Panc1 (cell line): Measurements from ENCODE around the gene CREB3L2. TPM values are rescaled to one million over a fixed set of nuclear protein-coding genes. Genes with fewer than 3 reads are reported as not detected.

Experiments
- ATAC-seq: fragments of 200-7000 bp; cut with Tn5 transposase; 2 replicates; pipeline ENCODE4 v1.9.1; 2020; ENCODE audit warnings: mild to moderate bottlenecking, moderate library complexity
- BruUV-seq: library from RNA; stranded (reverse); fragments of 400-500 nt; replicated peaks from 2 replicates; lab custom pipeline; 2021; lab: Mats Ljungman, UMichigan
- CTCF ChIA-PET: fragments of 300-600 bp; sonication (Branson Sonifier 250); formaldehyde crosslinking; loops from one replicate; lab custom pipeline; 2022; ENCODE audit warnings: antibody characterized with exemption; lab: Charles Lee
- POLR2A ChIA-PET: fragments of 300-600 bp; sonication (Branson Sonifier 250); formaldehyde crosslinking; loops from one replicate; lab custom pipeline; 2022; ENCODE audit warnings: antibody characterized with exemption; lab: Charles Lee
- DNase-seq: peaks from one replicate; pipeline ENCODE4 v3.0.0-alpha.2; 2010; ENCODE audit warnings: low read depth, low spot score
- H3K27ac ChIP-seq: 2 replicates; pipeline ENCODE4 v1.5.1; 2011; ENCODE audit warnings: mild to moderate bottlenecking, low read length, inconsistent platforms
- H3K27me3 ChIP-seq: fragments of 200-500 bp; sonication (Bioruptor generic); 2 replicates; pipeline ENCODE4 v1.6.0; 2014; ENCODE audit warnings: low read length, inconsistent platforms; ENCODE audit not compliant: control insufficient read depth, insufficient read depth
- H3K36me3 ChIP-seq: fragments of 200-500 bp; sonication (Bioruptor generic); 2 replicates; pipeline ENCODE4 v1.5.1; 2014; ENCODE audit warnings: inconsistent platforms, mild to moderate bottlenecking, low read length, moderate library complexity; ENCODE audit not compliant: control insufficient read depth, insufficient read depth
- H3K4me1 ChIP-seq: 2 replicates; pipeline ENCODE4 v1.5.1; 2011; ENCODE audit warnings: inconsistent platforms, mild to moderate bottlenecking, low read length, moderate library complexity; ENCODE audit not compliant: control insufficient read depth, insufficient read depth
- H3K4me3 ChIP-seq, 2 experiments: 2 replicates each; pipeline ENCODE4 v1.5.1; 2011 to 2012; ENCODE audit warnings: low read depth in 2 of 2, low read length in 2 of 2, mild to moderate bottlenecking in 2 of 2, inconsistent platforms in 1 of 2, moderate library complexity in 1 of 2
- H3K9me3 ChIP-seq: fragments of 200-500 bp; sonication (Bioruptor generic); 2 replicates; pipeline ENCODE4 v1.5.1; 2014; ENCODE audit warnings: low read depth, mild to moderate bottlenecking, inconsistent platforms, low read length, moderate library complexity; ENCODE audit not compliant: control insufficient read depth, insufficient read depth
- POLR2AphosphoS5 ChIP-seq: IDR thresholded peaks from 2 replicates; pipeline ENCODE4 v1.6.1; 2012; ENCODE audit warnings: mild to moderate bottlenecking, low read depth, low read length, moderate library complexity
- SIN3A ChIP-seq: IDR thresholded peaks from 2 replicates; pipeline ENCODE4 v1.6.1; 2012; ENCODE audit warnings: low read depth, mild to moderate bottlenecking, low read length, moderate library complexity, borderline replicate concordance; ENCODE audit not compliant: insufficient read depth
- TCF7L2 ChIP-seq: IDR thresholded peaks from 2 replicates; pipeline ENCODE4 v1.6.1; 2011; ENCODE audit warnings: mild to moderate bottlenecking, low read depth, low read length, inconsistent platforms
- in situ Hi-C: cut with HindIII; loops from 2 replicates; pipeline ENCODE4 v1.10.0; 2016; ENCODE audit warnings: low sequenced_read_pairs, low pct_unique_long_range_greater_than_20kb
- intact Hi-C: fragments of 100-400 bp; cut with micrococcal nuclease; formaldehyde crosslinking; loops from one replicate; pipeline ENCODE4 v1.10.0; 2022; ENCODE audit not compliant: unreplicated experiment
- total RNA-seq: library from RNA; stranded (reverse); gene quantifications from one replicate; pipeline ENCODE4 v1.2.1, GENCODE V29; 2021; ENCODE audit not compliant: unreplicated experiment
- TF ChIP-seq, protein P1 (sequence below), 2 experiments: IDR thresholded peaks; 2 replicates each; pipeline ENCODE4 v1.6.1; 2011 to 2012; ENCODE audit warnings: low read depth in 2 of 2, control low read depth in 1 of 2, low read length in 1 of 2, mild to moderate bottlenecking in 1 of 2, moderate library complexity in 1 of 2; ENCODE audit not compliant: insufficient read depth in 1 of 2
- TF ChIP-seq, protein P2 (sequence below): fragments of 450-650 bp; IDR thresholded peaks from 2 replicates; pipeline ENCODE4 v1.5.1; 2017; ENCODE audit warnings: mild to moderate bottlenecking

CREB3L2 gene
- total RNA-seq, 1 experiment from 2014 or later: 22.7 TPM

DNA sequence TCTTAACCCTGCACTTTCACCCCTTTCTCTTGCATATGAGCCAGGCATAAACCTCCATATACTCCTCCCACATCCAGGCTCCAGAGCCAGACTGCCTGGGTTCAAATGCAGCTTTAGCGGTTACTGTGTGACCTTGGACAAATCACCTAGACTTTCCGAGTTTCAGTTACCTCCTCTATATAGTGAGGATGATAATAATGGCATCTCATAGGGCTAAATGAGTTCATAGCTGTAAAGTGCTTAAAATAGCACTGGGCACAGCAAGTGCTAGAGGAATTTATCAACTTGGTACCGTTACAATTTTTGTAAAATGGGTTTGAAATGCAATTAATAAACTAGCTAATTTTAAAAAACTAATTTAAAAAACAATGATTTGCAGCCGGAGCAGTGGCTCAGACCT is 101.7 kb downstream of the CREB3L2 start:
- Histone ChIP-seq H3K27me3 (no peaks in the 10 kb centered on the region), H3K36me3 (no peaks in the 10 kb centered on the region), H3K4me1 (peaks cover 5% of the 10 kb centered on the region; the same call in 1 of the 2 replicates), H3K4me3 (no peak overlapping the region), H3K9me3 (no peaks in the 10 kb centered on the region), H3K27ac (no peak overlapping the region)
- intact Hi-C loops (loop anchor here (5.0 kb wide), 1 partner anchor 837 kb away; no protein-coding TSS in a partner anchor), in situ Hi-C loops (no loop called here)
- ChIA-PET POLR2A (interaction anchor here (0.6 kb wide), 1 partner anchor 188 kb away, joined by 4 read pairs; no protein-coding TSS in a partner anchor), CTCF (interaction anchor here (0.7 kb wide), 1 partner anchor 132 kb away, joined by 5 read pairs; no protein-coding TSS in a partner anchor)
- no TSS peak for BruUV-seq
- DNase-seq (no peak), ATAC-seq (no peak)
- TF ChIP-seq TCF7L2: no peak
- TF ChIP-seq, protein P1, sequence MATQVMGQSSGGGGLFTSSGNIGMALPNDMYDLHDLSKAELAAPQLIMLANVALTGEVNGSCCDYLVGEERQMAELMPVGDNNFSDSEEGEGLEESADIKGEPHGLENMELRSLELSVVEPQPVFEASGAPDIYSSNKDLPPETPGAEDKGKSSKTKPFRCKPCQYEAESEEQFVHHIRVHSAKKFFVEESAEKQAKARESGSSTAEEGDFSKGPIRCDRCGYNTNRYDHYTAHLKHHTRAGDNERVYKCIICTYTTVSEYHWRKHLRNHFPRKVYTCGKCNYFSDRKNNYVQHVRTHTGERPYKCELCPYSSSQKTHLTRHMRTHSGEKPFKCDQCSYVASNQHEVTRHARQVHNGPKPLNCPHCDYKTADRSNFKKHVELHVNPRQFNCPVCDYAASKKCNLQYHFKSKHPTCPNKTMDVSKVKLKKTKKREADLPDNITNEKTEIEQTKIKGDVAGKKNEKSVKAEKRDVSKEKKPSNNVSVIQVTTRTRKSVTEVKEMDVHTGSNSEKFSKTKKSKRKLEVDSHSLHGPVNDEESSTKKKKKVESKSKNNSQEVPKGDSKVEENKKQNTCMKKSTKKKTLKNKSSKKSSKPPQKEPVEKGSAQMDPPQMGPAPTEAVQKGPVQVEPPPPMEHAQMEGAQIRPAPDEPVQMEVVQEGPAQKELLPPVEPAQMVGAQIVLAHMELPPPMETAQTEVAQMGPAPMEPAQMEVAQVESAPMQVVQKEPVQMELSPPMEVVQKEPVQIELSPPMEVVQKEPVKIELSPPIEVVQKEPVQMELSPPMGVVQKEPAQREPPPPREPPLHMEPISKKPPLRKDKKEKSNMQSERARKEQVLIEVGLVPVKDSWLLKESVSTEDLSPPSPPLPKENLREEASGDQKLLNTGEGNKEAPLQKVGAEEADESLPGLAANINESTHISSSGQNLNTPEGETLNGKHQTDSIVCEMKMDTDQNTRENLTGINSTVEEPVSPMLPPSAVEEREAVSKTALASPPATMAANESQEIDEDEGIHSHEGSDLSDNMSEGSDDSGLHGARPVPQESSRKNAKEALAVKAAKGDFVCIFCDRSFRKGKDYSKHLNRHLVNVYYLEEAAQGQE (IDR thresholded peaks at IDR 0.05; ENCODE audit: insufficient read depth in 1 of 2, low read depth in 2 of 2, low read length in 1 of 2): no peak
- TF ChIP-seq, protein P2, sequence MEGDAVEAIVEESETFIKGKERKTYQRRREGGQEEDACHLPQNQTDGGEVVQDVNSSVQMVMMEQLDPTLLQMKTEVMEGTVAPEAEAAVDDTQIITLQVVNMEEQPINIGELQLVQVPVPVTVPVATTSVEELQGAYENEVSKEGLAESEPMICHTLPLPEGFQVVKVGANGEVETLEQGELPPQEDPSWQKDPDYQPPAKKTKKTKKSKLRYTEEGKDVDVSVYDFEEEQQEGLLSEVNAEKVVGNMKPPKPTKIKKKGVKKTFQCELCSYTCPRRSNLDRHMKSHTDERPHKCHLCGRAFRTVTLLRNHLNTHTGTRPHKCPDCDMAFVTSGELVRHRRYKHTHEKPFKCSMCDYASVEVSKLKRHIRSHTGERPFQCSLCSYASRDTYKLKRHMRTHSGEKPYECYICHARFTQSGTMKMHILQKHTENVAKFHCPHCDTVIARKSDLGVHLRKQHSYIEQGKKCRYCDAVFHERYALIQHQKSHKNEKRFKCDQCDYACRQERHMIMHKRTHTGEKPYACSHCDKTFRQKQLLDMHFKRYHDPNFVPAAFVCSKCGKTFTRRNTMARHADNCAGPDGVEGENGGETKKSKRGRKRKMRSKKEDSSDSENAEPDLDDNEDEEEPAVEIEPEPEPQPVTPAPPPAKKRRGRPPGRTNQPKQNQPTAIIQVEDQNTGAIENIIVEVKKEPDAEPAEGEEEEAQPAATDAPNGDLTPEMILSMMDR: no peak
- TF ChIP-seq SIN3A: no peak
- no peak for TF ChIP-seq POLR2AphosphoS5

DNA sequence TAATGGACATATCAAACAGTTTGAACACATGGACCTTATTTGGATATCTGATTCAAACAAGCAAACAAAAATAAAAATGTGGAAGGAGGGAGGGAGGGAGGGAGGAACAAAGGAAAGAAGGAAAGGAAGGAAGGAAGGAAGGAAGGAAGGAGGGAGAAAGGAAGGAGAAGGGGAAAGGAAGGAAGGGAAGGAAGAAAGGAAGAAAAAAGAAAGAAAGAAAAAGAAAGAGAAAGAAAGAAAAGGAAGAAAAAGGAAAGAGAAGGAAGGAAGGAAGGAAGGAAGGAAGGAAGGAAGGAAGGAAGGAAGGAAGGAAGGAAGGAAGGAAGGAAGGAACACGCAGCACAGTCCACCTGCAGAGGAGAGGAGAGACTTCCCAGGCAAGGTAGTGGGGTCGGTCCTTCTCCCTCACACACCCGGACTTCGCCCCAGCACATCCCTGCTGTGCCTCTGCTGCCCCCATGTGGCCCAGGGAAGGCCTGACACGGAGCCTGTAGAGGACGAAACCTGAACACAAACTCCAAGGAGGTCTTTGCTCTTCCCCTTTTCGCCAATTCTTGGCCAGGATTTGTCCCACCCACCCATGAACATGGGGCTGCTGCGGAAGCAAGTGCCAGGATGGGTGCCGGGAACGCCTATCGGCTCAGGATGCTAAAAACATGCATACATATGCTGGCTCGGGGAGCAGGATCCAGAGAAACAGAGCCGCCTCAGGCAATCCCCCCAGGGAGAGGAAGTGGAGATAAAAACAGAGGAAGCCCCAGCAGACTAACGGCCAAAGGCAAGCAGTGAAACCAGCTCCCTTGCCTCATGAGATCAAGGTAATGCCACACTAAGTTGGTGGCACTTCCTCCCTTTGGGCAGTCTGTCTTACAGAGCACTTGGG is 102.8 kb downstream of the CREB3L2 start:
- peaks cover 5% of the 10 kb centered on the region; the same call in 1 of the 2 replicates for H3K4me1 ChIP-seq
- ChIA-PET POLR2A (no interaction called here), CTCF (no interaction called here)
- intact Hi-C loops (loop anchor here (1.0 to 2.0 kb wide), 2 partner anchors 243 to 292 kb away; no protein-coding TSS in a partner anchor), in situ Hi-C loops (no loop called here)
- DNase-seq (peak; percentile 59), ATAC-seq (peak; percentile 98)
- no peaks in the 10 kb centered on the region for H3K27me3 ChIP-seq
- TF ChIP-seq, protein P2: peak; percentile 95
- TF ChIP-seq, protein P1 (IDR thresholded peaks at IDR 0.05; ENCODE audit: insufficient read depth in 1 of 2, low read depth in 2 of 2, low read length in 1 of 2): no peak
- H3K27ac ChIP-seq: no peak overlapping the region
- BruUV-seq: no TSS peak
- no peaks in the 10 kb centered on the region for H3K36me3 ChIP-seq
- H3K4me3 ChIP-seq: peak overlapping the region in 1 of 2 experiments; percentile 15; a peak in 1 of 4 replicates
- no peaks in the 10 kb centered on the region for H3K9me3 ChIP-seq
